GM12878 (cell line): Measurements from ENCODE around the gene ELMO3.

ENCODE experiments used
- CBFB ChIP-seq: IDR thresholded peaks from 2 replicates; pipeline ENCODE4 v1.6.1; 2016; ENCODE audit warnings: antibody characterized with exemption, low read depth
- CREB1 ChIP-seq: IDR thresholded peaks from 2 replicates; pipeline ENCODE4 v1.6.1; 2012; ENCODE audit warnings: low read depth, mild to moderate bottlenecking, inconsistent platforms
- EZH2 ChIP-seq: IDR thresholded peaks from 2 replicates; pipeline ENCODE4 v1.6.1; 2012; ENCODE audit warnings: low read depth, mild to moderate bottlenecking, control low read depth, inconsistent platforms, low read length, borderline replicate concordance; ENCODE audit not compliant: control insufficient read depth
- FOXK2 ChIP-seq: fragments of 450-650 bp; IDR thresholded peaks from 2 replicates; pipeline ENCODE4 v1.6.1; 2017; ENCODE audit warnings: mild to moderate bottlenecking, moderate library complexity
- RAD21 ChIP-seq: IDR thresholded peaks from 2 replicates; pipeline ENCODE4 v1.6.1; 2011; ENCODE audit warnings: mild to moderate bottlenecking, low read depth, low read length, moderate library complexity; ENCODE audit not compliant: insufficient read depth
- RFX5 ChIP-seq: IDR thresholded peaks from 2 replicates; pipeline ENCODE4 v1.6.1; 2011; ENCODE audit warnings: low read depth, low read length, improper control_type of control experiment
- SP1 ChIP-seq: IDR thresholded peaks from one replicate; pipeline ENCODE4 v1.6.1; 2011; ENCODE audit warnings: low read depth, low read length
- TF ChIP-seq, protein P1 (sequence below), 3 experiments: IDR thresholded peaks in 2 of 3; conservative IDR thresholded peaks in 1 of 3; 2 replicates each; pipeline ENCODE4 v1.5.1; 2011; ENCODE audit warnings: low read depth in 3 of 3, low read length in 3 of 3, mild to moderate bottlenecking in 3 of 3, control low read depth in 2 of 3, moderate library complexity in 2 of 3, inconsistent platforms in 1 of 3, mixed read lengths in 1 of 3; ENCODE audit not compliant: control insufficient read depth in 2 of 3, insufficient read depth in 1 of 3; ENCODE audit errors: extremely low read depth in 1 of 3

GRCh38 chr16:67223992-67224391, 25.1 kb downstream of the ELMO3 start:
- TF ChIP-seq, protein P1, sequence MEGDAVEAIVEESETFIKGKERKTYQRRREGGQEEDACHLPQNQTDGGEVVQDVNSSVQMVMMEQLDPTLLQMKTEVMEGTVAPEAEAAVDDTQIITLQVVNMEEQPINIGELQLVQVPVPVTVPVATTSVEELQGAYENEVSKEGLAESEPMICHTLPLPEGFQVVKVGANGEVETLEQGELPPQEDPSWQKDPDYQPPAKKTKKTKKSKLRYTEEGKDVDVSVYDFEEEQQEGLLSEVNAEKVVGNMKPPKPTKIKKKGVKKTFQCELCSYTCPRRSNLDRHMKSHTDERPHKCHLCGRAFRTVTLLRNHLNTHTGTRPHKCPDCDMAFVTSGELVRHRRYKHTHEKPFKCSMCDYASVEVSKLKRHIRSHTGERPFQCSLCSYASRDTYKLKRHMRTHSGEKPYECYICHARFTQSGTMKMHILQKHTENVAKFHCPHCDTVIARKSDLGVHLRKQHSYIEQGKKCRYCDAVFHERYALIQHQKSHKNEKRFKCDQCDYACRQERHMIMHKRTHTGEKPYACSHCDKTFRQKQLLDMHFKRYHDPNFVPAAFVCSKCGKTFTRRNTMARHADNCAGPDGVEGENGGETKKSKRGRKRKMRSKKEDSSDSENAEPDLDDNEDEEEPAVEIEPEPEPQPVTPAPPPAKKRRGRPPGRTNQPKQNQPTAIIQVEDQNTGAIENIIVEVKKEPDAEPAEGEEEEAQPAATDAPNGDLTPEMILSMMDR (IDR thresholded peaks at IDR 0.05 in 2 of 3, conservative IDR thresholded peaks at IDR 0.05 in 1 of 3; ENCODE audit: control insufficient read depth in 2 of 3, extremely low read depth in 1 of 3, insufficient read depth in 1 of 3, low read depth in 3 of 3, low read length in 3 of 3) = no peak
- TF ChIP-seq FOXK2 = no peak
- TF ChIP-seq CREB1 = no peak
- TF ChIP-seq RFX5 = no peak
- TF ChIP-seq SP1 = no peak
- no peak for TF ChIP-seq RAD21
- TF ChIP-seq CBFB = no peak
- TF ChIP-seq EZH2 = no peak
